ENCODE measurements around the gene GPR157.

The GPR157 gene

DNA sequence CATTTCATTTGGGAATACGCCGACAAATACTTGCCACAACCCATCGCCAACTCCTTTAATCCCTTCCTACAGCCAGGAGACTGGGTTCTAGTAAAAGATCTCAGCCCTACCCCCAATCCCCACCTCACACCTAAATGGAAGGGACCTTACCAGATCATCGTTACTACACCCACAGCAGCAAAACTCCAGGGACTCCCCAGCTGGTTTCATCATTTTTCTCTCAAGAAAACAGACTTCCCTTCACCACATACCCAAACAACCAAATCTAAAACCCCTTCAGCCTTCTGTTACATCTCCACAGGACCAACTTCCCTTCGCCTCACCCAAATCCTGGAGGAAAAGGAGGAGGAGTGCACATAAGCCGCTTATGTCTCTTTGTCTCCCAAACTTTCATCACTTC lies 35.8 kb downstream of the GPR157 start:
- DNase-seq (ENCODE audit: low read depth in 1 of 2, low spot score in 1 of 2): no peak

DNA sequence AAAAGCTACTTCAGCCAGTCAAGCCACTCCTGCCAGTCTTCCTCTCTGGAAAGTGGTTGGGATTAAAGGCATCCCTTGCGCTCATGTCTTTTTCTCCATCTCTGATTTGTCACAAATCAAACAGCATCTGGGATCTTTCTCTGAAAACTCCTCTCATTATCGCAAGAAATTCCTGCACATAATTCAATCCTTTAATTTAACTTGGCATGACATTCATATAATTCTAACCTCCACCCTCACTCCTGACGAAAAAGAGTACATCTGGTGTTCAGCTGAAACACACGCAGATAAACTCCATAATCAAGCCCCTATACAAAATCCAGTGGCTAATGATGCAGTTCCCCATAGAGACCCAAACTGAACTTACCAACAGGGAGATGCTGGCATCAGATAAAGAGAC lies 40.1 kb downstream of the GPR157 start:
- DNase-seq (ENCODE audit: low read depth in 1 of 2, low spot score in 1 of 2): no peak

DNA sequence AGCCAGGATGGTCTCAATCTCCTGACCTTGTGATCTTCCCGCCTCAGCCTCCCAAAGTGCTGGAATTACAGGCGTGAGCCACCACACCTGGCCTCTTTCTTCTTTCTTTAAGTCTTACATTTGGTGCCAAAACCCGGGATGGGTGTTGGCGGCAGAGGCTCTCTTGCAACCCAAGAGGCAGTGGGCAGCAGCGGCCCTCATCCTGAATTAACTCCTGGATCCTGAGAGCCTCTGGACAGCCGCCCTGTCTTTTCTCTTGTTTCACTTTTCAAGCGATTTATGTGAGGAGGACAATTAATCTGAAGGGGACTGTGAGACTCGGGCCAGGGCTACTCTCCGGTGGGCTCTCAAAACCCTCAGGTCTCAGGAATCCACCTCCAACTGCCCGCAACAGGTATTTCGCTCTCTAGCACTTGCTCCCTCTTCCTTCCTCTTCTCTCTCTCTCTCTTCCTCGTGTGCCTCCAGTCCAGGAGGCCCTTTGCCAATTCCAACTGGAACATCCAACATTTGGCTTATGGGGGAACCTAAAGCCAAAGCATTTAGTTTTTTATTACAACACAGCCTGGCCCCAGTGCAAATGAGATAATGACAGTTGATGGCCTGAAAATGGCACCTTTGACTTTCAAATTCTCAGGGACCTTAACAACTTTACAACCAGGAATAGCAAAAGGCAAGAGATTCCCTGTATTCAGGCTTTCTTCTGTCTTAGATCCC lies 41.3 kb downstream of the GPR157 start:
- DNase-seq (ENCODE audit: low read depth in 1 of 2, low spot score in 1 of 2): no peak

DNA sequence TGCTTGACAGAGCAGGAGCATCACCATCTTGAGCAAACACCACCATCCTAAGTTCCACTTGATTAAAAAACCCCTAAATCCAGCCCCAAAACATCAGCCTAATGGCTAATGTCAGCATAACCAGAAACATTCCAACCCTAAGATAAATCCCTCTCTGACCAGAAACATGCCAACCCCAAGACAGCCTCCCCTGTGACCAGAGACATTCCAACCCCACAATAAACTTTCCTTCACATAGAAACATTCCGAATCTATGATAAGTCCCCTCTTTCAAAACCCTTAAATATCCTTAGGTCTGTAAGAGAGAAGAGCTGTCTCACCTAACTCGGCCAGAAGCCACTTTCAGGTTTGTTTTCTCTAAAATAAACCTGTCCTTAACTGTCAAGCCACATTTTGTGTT lies 42.1 kb downstream of the GPR157 start:
- no peak for DNase-seq (ENCODE audit: low read depth in 1 of 2, low spot score in 1 of 2)

DNA sequence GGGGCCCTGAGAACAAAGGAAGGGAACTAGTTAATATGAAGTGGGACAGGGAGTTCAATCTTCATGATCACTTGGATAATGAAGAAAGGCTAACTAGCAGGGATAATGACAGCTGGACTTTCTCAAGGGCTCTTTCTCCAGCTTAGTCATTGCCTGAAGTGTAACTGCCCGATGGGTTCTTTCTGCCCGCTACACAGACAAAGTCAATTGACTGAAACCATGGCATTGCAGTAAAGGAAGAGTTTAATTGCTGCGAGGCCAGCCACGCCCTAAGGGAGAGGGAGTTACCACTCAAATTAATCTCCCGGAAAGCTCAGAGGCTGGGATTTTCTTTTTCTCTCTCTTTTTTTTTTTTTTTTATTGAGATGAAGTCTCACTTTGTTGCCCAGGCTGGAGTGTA lies 42.9 kb downstream of the GPR157 start:
- no peak for DNase-seq (ENCODE audit: low read depth in 1 of 2, low spot score in 1 of 2)

DNA sequence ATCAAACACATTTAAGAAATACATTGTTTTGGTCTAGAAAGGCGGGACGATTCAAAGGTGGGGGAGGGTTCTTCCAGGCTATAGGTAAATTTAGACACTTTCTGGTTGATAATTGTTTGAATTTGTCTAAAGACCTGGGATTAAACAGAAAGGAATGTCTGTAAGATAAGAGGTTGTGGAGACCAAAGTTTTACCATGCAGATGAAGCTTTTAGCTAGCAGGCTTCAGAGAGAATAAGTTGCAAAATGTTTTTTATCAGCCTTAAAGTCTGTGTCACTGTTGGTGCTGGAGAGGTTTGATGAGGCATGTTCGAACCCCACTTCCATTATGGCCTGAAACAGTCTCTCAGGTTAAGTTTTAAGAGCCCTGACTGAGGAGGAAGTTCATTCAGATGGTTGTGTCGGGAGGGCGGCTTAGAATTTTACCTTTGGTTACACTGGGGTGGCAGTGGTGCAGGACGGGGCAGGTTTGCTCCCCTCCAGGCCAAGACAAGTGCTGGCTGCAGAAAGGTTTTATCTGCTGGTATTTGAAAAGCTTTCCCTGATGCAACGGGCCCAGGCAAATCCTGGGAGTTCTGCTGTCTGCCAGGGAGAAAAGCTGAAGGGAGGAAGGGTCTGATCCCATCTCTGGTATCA lies 43.5 kb downstream of the GPR157 start:
- no peak for DNase-seq (ENCODE audit: low read depth in 1 of 2, low spot score in 1 of 2)

DNA sequence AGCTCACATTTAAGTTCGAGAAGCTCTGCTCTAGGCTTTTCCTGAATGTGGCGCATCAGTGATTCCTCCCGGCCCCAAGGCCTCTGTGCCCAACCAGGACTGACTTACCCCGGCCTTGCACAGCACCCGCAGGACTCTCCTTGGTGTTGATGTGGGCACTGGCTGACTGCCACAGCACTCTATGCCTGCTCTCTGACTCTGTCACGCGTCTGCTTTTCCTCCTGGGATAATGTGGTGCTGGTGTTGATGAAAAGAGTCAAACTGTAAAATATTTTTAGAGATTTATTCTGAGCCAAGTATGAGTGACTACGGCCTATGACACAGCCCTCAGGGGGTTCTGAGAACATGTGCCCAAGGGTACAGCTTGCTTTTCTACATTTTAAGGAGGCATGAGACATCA lies 44.0 kb downstream of the GPR157 start:
- no peak for DNase-seq (ENCODE audit: low read depth in 1 of 2, low spot score in 1 of 2)

DNA sequence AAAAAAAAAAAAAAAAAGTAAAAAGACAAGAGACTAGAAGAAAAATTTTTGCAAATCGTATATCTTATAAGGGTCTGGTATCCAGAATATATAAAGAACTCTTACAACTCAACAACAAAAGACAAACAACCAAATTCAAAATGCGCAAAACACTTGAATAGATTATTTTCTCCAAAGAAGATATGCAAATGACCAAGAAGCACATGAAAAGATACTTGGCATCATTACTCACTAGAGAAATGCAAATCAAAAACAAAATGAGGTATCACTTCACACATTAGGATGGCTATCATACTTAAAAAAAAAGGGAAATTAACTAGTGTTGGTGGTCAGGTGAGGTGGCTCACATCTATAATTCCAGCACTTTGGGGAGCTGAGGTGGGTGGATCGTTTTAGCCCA lies 47.4 kb downstream of the GPR157 start:
- DNase-seq (ENCODE audit: low read depth in 1 of 2, low spot score in 1 of 2): no peak

DNA sequence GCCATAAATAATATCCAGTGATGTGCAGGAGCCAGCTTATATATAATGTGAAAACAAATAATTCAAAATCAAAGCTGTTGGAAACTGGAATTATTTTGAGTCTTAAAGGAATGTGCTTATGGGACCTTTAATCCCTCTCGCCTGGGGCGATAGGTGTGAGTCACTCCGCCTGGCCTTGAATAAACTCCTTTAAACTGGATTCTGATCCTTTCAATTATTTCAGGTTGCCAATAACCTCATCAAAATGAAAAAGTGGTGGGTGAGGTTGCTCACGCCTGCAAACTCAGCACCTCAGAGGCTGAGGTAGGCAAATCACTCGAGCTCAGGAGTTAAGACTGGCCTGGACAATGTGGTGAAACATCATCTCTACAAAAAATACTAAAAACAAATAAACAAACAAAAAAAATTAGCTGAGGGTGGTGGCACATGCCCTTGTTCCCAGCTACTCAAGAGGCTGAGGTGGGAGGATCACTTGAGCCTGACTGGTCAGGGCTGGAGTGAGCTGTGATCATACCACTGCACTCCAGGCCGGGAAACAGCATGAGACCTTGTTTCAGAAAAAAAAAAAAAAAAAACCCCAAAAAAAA lies 48.1 kb downstream of the GPR157 start:
- no peak for DNase-seq (ENCODE audit: low read depth in 1 of 2, low spot score in 1 of 2)

DNA sequence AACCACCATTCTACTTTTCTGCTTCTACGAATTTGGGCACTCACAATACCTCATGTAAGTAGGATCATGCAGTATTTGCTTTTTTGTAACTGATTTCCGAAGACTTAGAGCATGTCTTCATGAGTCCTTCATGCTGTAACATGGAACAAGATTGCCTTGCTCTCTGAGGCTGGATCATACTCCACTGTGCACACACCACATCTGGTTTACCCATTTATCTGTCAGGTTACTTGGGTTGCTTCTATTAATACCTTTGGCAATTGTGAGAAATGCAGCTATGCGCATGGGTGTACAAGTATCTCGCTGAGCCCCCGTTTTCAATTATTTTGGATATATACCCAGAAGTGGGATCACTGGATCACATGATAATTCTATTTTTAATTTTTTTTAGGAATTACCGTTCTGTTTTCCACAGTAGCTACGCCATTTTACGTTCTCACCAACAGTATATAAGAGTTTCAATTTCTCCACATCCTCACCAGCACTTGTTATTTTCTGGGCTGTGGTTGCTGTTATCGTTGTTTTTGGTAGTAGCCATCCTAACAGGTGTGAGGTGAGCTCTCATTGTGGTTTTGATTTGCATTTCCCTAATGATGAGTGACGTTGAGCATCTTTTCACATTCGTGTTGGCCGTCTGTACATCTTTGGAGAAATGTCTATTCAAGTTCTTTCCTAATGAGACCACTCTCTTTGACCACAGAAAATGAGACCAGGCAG lies 48.8 kb downstream of the GPR157 start:
- no peak for DNase-seq (ENCODE audit: low read depth in 1 of 2, low spot score in 1 of 2)

DNA sequence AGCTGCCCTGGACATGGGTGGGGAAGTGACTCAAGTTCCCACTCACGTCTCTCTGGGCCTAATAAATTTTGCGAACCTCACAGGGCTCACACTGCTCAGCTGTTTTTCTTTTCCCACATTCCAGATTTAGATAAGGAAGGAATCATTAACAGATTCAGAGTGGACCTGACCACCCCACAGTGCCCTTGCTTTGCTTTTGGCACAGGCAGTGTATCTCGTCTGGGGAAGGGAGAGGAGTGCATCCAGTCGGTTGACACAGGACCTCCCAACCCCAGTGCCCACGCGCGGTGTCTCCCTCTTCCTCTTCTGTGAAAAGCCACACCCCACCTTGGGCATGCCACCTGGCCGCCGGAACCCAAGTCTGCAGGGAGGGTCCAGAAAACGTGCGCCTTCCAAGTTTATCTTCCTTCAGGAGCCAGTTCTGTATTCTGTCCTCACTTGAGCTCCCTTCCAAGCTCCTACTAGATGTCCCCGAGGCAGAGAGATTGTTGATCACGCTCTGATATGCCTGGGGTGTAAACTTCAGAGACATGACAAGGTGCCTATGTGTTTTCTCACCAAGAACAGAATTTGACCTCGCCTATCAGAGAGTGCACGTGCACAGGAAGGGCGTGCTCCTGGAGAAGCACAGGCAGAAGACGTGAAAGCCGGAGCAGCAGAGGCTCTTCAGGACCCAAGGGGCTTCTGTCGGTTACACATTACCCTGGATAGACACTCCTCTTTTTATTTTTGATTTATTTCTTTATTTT lies 50.0 kb downstream of the GPR157 start:
- no peak for DNase-seq (ENCODE audit: low read depth in 1 of 2, low spot score in 1 of 2)

DNA sequence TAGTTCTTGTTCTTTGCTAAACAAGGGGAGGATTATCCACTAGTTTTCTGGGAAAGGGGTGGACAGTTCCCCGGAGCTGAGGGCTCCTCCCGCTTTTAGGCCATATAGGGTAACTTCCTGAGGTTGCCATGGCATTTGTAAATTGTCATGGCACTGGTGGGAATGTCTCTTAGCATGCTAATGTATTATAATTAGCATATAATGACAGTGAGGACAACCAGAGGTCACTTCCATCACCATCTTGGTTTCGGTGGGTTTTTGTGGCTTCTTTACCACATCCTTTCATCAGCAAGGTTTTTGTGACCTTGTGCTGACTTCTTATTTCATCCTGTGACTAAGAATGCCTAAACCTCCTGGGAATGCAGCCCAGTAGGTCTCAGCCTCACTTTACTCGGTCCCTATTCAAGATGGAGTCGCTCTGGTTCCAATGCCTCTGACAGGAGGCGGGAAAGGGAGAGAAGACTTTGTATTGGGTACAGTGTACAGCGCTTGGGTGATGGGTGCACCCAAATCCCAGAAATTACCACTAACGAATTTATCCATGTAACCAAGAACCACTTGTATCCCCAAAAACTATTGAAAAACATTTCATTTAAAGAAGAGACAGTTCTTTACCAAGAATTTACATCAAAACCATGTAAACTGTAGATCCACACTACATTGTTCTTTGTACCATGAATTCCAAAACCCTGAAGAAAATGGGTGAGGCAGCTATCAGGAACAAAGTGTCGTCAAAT lies 50.7 kb downstream of the GPR157 start:
- no peak for DNase-seq (ENCODE audit: low read depth in 1 of 2, low spot score in 1 of 2)

DNA sequence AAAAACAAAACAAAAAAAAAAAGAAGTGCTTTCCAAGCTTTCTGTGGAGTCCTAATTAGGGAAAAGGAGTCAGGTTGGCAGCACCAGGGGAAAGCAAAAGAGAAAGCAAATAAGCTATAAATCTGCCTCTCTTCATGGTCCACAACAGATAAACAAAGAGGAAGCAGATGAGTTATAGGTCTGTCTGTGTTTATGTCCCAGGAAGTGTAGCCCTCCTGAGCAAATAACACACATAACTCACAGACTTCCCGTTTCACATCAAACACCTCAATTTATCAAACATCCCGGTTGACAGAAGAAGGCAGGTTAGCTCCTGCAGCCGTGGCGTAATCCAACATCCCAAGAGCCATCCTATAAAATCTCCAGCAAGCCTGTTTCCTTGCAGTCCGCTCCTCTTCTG lies 53.9 kb downstream of the GPR157 start:
- no peak for DNase-seq (ENCODE audit: low read depth in 1 of 2, low spot score in 1 of 2)

DNA sequence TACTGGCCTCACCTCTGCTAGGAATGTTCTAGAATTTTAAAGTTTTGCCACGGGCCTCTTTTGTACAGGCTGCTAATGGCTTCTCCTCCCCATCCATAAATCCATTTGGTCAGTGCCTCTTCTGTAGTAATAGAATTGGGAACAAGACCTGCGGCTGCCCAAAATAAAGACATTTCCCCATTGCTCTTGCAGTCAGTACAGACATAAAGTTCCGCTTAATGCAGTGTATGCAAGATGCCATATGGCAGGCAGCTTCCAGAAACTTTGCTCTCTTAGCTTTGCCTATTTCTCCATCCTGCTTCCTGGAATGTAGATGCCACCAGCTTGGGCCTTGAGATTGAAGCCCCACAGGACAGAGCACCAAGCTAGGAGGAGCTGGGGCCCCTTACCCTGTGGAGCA lies 55.8 kb downstream of the GPR157 start:
- no peak for DNase-seq (ENCODE audit: low read depth in 1 of 2, low spot score in 1 of 2)

DNA sequence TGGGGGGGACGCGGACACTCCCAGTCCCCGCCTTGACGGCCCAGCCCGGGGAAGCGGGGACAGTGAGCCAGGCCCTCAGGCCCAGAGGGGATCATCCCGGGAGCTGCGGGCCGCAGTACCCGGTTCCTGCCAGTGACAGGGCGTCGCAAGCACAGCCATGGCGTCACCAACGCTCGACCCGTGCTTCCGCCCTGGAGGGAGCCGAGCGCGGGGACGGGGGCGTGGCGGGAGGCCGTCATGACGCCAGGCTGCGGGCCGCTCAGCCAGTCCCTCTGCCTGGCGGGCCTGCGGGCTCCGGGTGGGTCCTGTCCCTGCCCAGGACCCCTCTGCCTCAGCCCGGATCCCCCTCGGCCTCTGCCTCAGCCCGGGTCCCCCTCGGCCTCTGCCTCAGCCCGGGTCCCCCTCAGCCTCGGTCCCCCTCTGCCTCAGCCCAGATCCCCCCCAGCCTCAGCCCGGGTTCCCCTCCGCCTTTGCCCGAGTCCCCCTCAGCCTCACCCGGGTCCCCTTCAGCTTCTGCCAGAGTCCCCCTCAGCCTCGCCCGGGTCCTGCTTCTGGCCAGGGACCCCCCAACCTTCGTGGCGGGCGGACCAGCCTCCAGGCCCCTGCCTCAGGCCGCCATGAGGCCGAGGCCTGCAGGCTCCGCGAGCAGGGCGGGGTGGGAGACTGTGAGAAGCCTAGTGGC lies 57.2 kb downstream of the GPR157 start:
- no peak for DNase-seq (ENCODE audit: low read depth in 1 of 2, low spot score in 1 of 2)

DNA sequence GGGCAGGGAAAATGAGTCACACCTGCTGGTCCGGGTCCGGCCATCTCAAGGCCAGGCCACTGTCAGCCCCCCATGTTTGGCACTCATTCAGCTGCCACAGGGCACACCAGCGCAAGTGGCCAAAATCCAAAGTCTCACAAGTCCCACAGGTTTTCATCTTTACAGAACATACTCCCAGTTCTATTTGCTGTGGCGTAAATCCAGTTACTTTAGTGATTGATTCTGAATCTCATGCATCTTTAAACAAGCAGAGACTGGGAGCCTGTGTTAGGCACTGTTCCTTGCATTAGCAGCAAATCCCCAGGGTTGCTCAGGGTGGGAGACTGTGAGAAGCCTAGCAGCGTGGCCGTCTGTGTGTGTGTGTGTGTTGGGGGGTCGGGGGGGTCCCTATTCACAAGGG lies 58.4 kb downstream of the GPR157 start:
- DNase-seq (ENCODE audit: low read depth in 1 of 2, low spot score in 1 of 2): no peak

DNA sequence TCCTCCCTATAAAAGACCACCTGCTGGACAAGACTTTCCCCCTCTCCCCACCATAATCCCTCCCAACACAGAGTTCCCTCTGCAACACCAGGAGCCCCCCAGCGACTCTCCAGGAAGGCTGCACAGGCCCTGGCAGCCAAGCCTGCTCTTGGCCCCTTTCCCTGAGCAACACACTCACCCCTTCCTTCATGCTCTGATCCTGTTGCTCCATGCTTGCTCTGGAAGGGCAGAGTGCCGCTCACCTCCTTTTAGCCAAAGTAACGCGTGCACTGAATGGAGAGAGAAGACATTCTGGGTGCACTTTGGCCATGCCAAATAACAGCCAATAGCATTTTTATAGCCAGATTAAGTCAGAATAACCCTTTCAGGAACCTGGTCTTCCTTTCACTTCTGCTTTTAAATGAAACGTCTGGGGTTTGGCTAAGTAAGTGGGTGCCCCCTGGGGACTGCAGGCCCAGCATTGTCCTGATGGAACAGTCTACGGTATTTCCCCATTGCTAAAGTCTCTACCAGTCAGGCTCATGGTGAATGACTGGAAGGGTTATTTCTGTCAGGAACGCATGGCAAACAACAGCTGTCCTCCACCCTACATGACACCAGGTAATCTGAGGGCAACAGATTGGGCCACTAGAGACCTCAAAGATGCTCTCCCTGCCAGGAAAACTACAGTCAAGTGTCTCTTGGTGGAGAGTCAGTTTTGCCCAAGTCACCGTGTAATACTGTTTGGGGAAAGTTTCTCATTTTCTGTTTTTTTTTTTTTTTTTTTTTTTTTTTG lies 59.4 kb downstream of the GPR157 start, which contains the start of gene SLC2A5:
Gene SLC2A5 (minus strand): TSS at position 310 of the 775 bp plus-strand sequence. CDS start 99 bp downstream, at position 211.
- no peak for DNase-seq (ENCODE audit: low read depth in 1 of 2, low spot score in 1 of 2)

DNA sequence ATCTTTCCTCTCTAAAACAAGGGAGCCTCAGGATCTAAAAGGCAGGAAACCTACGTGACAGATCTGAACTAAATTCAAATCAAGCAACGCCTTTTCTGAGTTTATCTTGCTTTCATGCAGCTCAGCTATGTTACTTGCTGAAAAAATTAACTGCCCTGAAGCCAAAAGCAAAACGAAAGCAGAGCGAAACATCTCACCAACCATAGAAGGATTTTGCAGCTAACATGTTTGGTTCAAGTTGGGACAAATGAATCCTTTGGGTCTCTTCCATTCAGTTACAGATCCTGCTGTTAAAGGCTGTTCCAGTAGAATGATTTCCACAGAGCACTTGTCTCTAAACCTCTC lies 59.9 kb downstream of the GPR157 start:
- no peak for DNase-seq (ENCODE audit: low read depth in 1 of 2, low spot score in 1 of 2)
